H9 (cell line): ENCODE measurements around the gene ACR. TPM values are rescaled to one million over a fixed set of nuclear protein-coding genes. Genes with fewer than 3 reads are reported as not detected.

Experiments used
- DNase-seq: peaks from one replicate; pipeline ENCODE4 v3.0.0-alpha.2; 2017
- H2AFZ ChIP-seq: one replicate; pipeline ENCODE4 v1.6.1; 2013; ENCODE audit warnings: mild to moderate bottlenecking, low read length, control low read depth, moderate library complexity
- H2AK5ac ChIP-seq: 2 replicates; pipeline ENCODE4 v1.6.1; 2013; ENCODE audit warnings: low read length, control low read depth, mixed read lengths; ENCODE audit not compliant: insufficient read length
- H2BK120ac ChIP-seq: one replicate; pipeline ENCODE4 v1.6.1; 2013; ENCODE audit warnings: low read depth, mild to moderate bottlenecking, low read length, control low read depth, inconsistent platforms; ENCODE audit not compliant: poor library complexity, severe bottlenecking
- H2BK12ac ChIP-seq: 2 replicates; pipeline ENCODE4 v1.6.1; 2013; ENCODE audit warnings: low read length, control low read depth, mixed read lengths, low read depth; ENCODE audit not compliant: insufficient read length
- H2BK15ac ChIP-seq: 2 replicates; pipeline ENCODE4 v1.6.1; 2013; ENCODE audit warnings: low read depth, low read length, control low read depth
- H2BK20ac ChIP-seq: one replicate; pipeline ENCODE4 v1.6.1; 2013; ENCODE audit warnings: low read depth, mild to moderate bottlenecking, low read length, control low read depth, inconsistent platforms; ENCODE audit not compliant: poor library complexity, severe bottlenecking
- H2BK5ac ChIP-seq: 2 replicates; pipeline ENCODE4 v1.6.1; 2013; ENCODE audit warnings: low read length, control low read depth, mixed read lengths; ENCODE audit not compliant: insufficient read length
- H3K14ac ChIP-seq: 2 replicates; pipeline ENCODE4 v1.6.1; 2013; ENCODE audit warnings: low read length, control low read depth; ENCODE audit not compliant: insufficient read depth
- H3K18ac ChIP-seq: 2 replicates; pipeline ENCODE4 v1.6.1; 2013; ENCODE audit warnings: low read depth, mild to moderate bottlenecking, mixed read lengths, low read length, control low read depth; ENCODE audit not compliant: insufficient read length
- H3K23ac ChIP-seq: 2 replicates; pipeline ENCODE4 v1.6.1; 2013; ENCODE audit warnings: low read length, control low read depth, mixed read lengths, low read depth; ENCODE audit not compliant: insufficient read length
- H3K23me2 ChIP-seq: 2 replicates; pipeline ENCODE4 v1.6.1; 2013; ENCODE audit warnings: low read depth, mild to moderate bottlenecking, mixed read lengths, low read length, control low read depth; ENCODE audit not compliant: insufficient read length, poor library complexity, severe bottlenecking
- H3K27ac ChIP-seq: 2 replicates; pipeline ENCODE4 v1.5.1; 2013; ENCODE audit warnings: low read length, control low read depth, mixed read lengths, low read depth; ENCODE audit not compliant: insufficient read length
- H3K27me3 ChIP-seq: 2 replicates; pipeline ENCODE4 v1.6.1; 2013; ENCODE audit warnings: low read length, control low read depth, inconsistent platforms; ENCODE audit not compliant: insufficient read depth
- H3K4ac ChIP-seq: 2 replicates; pipeline ENCODE4 v1.6.1; 2013; ENCODE audit warnings: low read depth, mild to moderate bottlenecking, control low read depth, inconsistent platforms, low read length, moderate library complexity
- H3K4me1 ChIP-seq: 2 replicates; pipeline ENCODE4 v1.6.1; 2013; ENCODE audit warnings: low read length, control low read depth, inconsistent platforms; ENCODE audit not compliant: insufficient read depth
- H3K4me2 ChIP-seq: 2 replicates; pipeline ENCODE4 v1.6.1; 2013; ENCODE audit warnings: low read length, control low read depth, mixed read lengths; ENCODE audit not compliant: insufficient read length, insufficient read depth
- H3K56ac ChIP-seq: 2 replicates; pipeline ENCODE4 v1.6.1; 2013; ENCODE audit warnings: low read depth, mild to moderate bottlenecking, mixed read lengths, low read length, control low read depth; ENCODE audit not compliant: insufficient read length
- H3K79me1 ChIP-seq: 2 replicates; pipeline ENCODE4 v1.6.1; 2013; ENCODE audit warnings: low read depth, mild to moderate bottlenecking, moderate library complexity, low read length, control low read depth, inconsistent platforms; ENCODE audit not compliant: insufficient read depth, poor library complexity, severe bottlenecking
- H3K79me2 ChIP-seq: 2 replicates; pipeline ENCODE4 v1.6.1; 2013; ENCODE audit warnings: low read length, control low read depth, inconsistent platforms; ENCODE audit not compliant: insufficient read depth
- H3K9ac ChIP-seq: 2 replicates; pipeline ENCODE4 v1.6.1; 2013; ENCODE audit warnings: low read length, control low read depth, mixed read lengths; ENCODE audit not compliant: insufficient read length; ENCODE audit errors: extremely low read depth
- H3K9me3 ChIP-seq: one replicate; pipeline ENCODE4 v1.6.1; 2013; ENCODE audit warnings: low read depth, low read length, inconsistent platforms; ENCODE audit not compliant: control insufficient read depth
- H3T11ph ChIP-seq: one replicate; pipeline ENCODE4 v1.6.1; 2013; ENCODE audit warnings: mild to moderate bottlenecking, low read length, control low read depth, inconsistent platforms
- H4K20me1 ChIP-seq: one replicate; pipeline ENCODE4 v1.6.1; 2013; ENCODE audit not compliant: control insufficient read depth, insufficient read length, insufficient read depth
- H4K5ac ChIP-seq: 2 replicates; pipeline ENCODE4 v1.6.1; 2013; ENCODE audit warnings: low read depth, mild to moderate bottlenecking, mixed read lengths, low read length, control low read depth; ENCODE audit not compliant: insufficient read length
- H4K8ac ChIP-seq: replicated peaks from 2 replicates; pipeline ENCODE4 v1.6.1; 2013; ENCODE audit warnings: low read length, control low read depth, mixed read lengths, low read depth; ENCODE audit not compliant: insufficient read length
- H4K91ac ChIP-seq: 2 replicates; pipeline ENCODE4 v1.6.1; 2013; ENCODE audit warnings: low read depth, mild to moderate bottlenecking, moderate library complexity, mixed read lengths, low read length, control low read depth; ENCODE audit not compliant: insufficient read length
- H3K27ac Mint-ChIP-seq, 3 experiments: 2 replicates in 2 of 3; 3 replicates in 1 of 3; pipeline ENCODE4 v1.8.0; 2020 to 2021; ENCODE audit warnings: mixed read lengths in 3 of 3, mild to moderate bottlenecking in 1 of 3, moderate library complexity in 1 of 3
- H3K27me3 Mint-ChIP-seq: 2 replicates; pipeline ENCODE4 v1.8.0; 2021; ENCODE audit warnings: low read depth, mild to moderate bottlenecking, moderate library complexity, mixed read lengths
- H3K36me3 Mint-ChIP-seq, 3 experiments: 2 replicates in 2 of 3; 3 replicates in 1 of 3; pipeline ENCODE4 v1.8.0; 2020 to 2021; ENCODE audit warnings: low read depth in 3 of 3, mixed read lengths in 3 of 3; ENCODE audit not compliant: insufficient read depth in 1 of 3
- H3K4me1 Mint-ChIP-seq, 2 experiments: 2 replicates each; pipeline ENCODE4 v1.8.0; 2020; ENCODE audit warnings: mixed read lengths in 2 of 2
- H3K4me3 Mint-ChIP-seq, 2 experiments: 2 replicates in 1 of 2; 3 replicates in 1 of 2; pipeline ENCODE4 v1.8.0; 2020 to 2021; ENCODE audit warnings: mild to moderate bottlenecking in 2 of 2, mixed read lengths in 2 of 2, moderate library complexity in 1 of 2
- H3K9me3 Mint-ChIP-seq, 2 experiments: 2 replicates in 1 of 2; 3 replicates in 1 of 2; pipeline ENCODE4 v1.8.0; 2020; ENCODE audit warnings: mild to moderate bottlenecking in 2 of 2, mixed read lengths in 2 of 2, moderate library complexity in 1 of 2
- WGBS: extraction: QIAGEN DNeasy Blood & Tissue Kit; methylation state at CpG from one replicate; pipeline ENCODE4 v1.1.7; 2013; ENCODE audit warnings: missing lambda C conversion rate, low lambda C conversion rate, mixed read lengths; ENCODE audit not compliant: insufficient read length; ENCODE audit errors: extremely low coverage; 5-methylcytosine and 5-hydroxymethylcytosine counted together
- total RNA-seq: library from RNA; stranded (reverse); gene quantifications from 2 replicates; pipeline ENCODE4 v1.2.1, GENCODE V29; 2021
- TF ChIP-seq, protein P1 (sequence below): fragments of 200-600 bp; sonication (generic); conservative IDR thresholded peaks from 3 replicates; pipeline ENCODE4 v1.8.0; 2021; ENCODE audit warnings: antibody characterized with exemption, mild to moderate bottlenecking

The ACR gene
- total RNA-seq, 1 experiment from 2014 or later, result 0.35 TPM

GRCh38 chr22:50734986-50735738 lies 2.8 kb upstream of the ACR start:
- peaks cover 14% of the 10 kb centered on the region for H3K27me3 ChIP-seq
- H2BK15ac ChIP-seq, result no peak overlapping the region
- no peak overlapping the region for H4K8ac ChIP-seq
- no peaks in the 10 kb centered on the region for H3K79me2 ChIP-seq
- H3K4me2 ChIP-seq, result no peak overlapping the region
- H2BK20ac ChIP-seq, result no peak overlapping the region
- H3K4me1 ChIP-seq, result no peaks in the 10 kb centered on the region
- H3K36me3 Mint-ChIP-seq, result no peaks in the 10 kb centered on the region
- no peak overlapping the region for H3K27ac ChIP-seq
- H3K27me3 Mint-ChIP-seq, result peaks cover 76% of the 10 kb centered on the region
- no peak for DNase-seq
- peaks cover 0 to 10% of the 10 kb centered on the region in 2 experiments; a peak in 3 of 4 replicates for H3K4me1 Mint-ChIP-seq
- no peak overlapping the region for H3K4ac ChIP-seq
- no peak overlapping the region for H2AK5ac ChIP-seq
- no peak overlapping the region for H3K56ac ChIP-seq
- no CpG with 5 or more reads among the region's 13 CpGs for WGBS
- H4K91ac ChIP-seq, result no peak overlapping the region
- no peaks in the 10 kb centered on the region for H3K9me3 Mint-ChIP-seq
- H2AFZ ChIP-seq, result no peak overlapping the region
- no peaks in the 10 kb centered on the region for H3K23me2 ChIP-seq
- no peak overlapping the region for H3K23ac ChIP-seq
- no peak overlapping the region; the same call in 1 of the 2 replicates for H3K14ac ChIP-seq
- no peak overlapping the region for H3K18ac ChIP-seq
- H2BK120ac ChIP-seq, result no peak overlapping the region
- H3T11ph ChIP-seq, result no peak overlapping the region
- no peak overlapping the region for H3K9ac ChIP-seq
- H3K4me3 Mint-ChIP-seq, result no peak overlapping the region
- no peaks in the 10 kb centered on the region for H3K9me3 ChIP-seq
- H2BK5ac ChIP-seq, result no peak overlapping the region
- H4K5ac ChIP-seq, result no peak overlapping the region
- no peak overlapping the region for H2BK12ac ChIP-seq
- no peak overlapping the region for H3K27ac Mint-ChIP-seq
- no peaks in the 10 kb centered on the region for H3K79me1 ChIP-seq
- TF ChIP-seq, protein P1, sequence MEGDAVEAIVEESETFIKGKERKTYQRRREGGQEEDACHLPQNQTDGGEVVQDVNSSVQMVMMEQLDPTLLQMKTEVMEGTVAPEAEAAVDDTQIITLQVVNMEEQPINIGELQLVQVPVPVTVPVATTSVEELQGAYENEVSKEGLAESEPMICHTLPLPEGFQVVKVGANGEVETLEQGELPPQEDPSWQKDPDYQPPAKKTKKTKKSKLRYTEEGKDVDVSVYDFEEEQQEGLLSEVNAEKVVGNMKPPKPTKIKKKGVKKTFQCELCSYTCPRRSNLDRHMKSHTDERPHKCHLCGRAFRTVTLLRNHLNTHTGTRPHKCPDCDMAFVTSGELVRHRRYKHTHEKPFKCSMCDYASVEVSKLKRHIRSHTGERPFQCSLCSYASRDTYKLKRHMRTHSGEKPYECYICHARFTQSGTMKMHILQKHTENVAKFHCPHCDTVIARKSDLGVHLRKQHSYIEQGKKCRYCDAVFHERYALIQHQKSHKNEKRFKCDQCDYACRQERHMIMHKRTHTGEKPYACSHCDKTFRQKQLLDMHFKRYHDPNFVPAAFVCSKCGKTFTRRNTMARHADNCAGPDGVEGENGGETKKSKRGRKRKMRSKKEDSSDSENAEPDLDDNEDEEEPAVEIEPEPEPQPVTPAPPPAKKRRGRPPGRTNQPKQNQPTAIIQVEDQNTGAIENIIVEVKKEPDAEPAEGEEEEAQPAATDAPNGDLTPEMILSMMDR, result no peak
- H4K20me1 ChIP-seq, result no peaks in the 10 kb centered on the region
